HG03565 (cell line): Measurements from ENCODE around the gene ACSBG1.

Experiments used
- ATAC-seq: cut with Tn5 transposase; IDR thresholded peaks from one replicate; pipeline ENCODE4 v1.9.1; 2021; ENCODE audit warnings: mild to moderate bottlenecking, moderate library complexity; ENCODE audit not compliant: unreplicated experiment

The ACSBG1 gene, protein sequence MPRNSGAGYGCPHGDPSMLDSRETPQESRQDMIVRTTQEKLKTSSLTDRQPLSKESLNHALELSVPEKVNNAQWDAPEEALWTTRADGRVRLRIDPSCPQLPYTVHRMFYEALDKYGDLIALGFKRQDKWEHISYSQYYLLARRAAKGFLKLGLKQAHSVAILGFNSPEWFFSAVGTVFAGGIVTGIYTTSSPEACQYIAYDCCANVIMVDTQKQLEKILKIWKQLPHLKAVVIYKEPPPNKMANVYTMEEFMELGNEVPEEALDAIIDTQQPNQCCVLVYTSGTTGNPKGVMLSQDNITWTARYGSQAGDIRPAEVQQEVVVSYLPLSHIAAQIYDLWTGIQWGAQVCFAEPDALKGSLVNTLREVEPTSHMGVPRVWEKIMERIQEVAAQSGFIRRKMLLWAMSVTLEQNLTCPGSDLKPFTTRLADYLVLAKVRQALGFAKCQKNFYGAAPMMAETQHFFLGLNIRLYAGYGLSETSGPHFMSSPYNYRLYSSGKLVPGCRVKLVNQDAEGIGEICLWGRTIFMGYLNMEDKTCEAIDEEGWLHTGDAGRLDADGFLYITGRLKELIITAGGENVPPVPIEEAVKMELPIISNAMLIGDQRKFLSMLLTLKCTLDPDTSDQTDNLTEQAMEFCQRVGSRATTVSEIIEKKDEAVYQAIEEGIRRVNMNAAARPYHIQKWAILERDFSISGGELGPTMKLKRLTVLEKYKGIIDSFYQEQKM

DNA sequence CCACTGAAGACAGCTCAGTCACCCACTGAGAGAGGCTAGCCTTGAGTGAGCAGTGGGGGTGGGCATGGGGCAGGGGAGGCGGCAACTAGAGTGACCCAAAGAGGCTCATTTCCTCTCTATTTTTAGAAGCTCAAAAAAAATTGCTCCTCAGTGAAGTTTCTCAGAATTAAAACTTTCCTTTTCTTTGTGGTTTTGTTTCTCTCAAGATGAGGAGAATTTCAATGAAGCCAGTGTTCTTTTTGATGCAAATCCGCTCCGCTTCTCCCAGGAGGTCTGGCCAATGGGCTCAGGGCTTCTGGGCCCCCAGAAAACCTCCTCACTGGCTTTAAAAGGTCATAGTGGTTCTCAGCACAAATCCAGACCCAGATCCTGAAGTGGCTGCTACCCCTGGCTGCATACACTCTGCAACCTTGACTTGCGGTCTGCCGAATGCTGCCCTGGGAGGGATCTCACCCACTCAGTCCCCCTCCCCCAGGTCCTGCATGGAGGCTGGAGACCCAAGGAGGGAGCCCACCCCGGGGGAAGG lies at the start of gene ACSBG1:
ACSBG1 (minus strand) TSS at position 51 of the 526 bp plus-strand sequence. CDS start 64 bp downstream, outside the sequence.
- ATAC-seq: no peak

DNA sequence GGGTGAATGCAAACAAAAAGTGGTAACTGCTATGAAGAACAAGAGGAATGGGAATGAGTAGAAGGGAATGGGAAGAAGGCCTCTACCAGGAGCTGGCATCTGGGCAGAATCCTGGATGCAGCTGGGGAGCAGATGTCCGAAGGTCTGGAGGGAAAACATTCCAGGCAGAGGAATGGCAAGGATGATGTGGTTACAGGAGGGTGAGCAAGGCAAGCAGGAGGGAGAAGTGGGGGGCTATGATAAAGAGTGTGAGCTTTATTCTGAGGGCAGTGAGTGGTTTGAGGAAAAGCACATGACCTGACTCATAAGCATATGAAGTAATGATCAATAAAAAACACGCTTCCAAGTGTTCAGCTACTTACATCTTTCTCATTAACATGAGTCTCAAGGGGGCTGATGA lies 48.0 kb upstream of the ACSBG1 start:
- ATAC-seq: no peak

DNA sequence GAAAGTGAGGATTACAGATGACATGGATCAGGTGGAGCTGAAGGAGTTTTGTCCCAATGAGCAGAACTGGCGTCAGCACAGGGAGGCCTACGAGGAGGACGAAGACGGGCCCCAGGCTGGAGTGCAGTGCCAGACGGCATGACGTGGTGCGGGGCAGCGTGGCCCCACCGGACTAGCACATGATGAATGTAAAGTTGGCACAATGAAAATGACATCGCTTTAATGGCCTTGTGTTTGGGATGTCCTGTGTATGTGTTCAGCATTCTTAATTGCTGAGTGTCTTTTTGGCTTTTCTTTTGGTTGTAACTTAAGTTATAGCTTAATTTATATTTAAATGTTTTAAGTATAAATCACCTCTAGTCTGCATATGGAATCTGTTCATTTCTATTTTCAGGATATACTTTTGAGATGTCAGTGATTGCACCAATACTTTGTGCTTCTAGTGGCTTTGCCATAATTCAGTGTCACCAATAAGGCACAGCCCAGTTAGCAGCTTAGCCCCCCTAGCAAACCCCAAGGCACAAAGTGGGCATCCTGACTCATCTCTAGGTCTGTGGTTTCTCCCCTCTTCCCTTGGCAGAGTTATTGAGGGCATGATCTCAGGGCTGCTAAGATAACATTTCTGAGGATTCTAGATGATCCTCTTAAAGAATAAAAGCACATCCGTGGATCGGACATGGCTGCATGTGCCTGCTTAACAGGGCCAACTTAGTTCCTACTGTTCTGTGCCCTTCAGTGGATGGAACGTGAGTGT lies 46.1 kb upstream of the ACSBG1 start:
- ATAC-seq: no peak

DNA sequence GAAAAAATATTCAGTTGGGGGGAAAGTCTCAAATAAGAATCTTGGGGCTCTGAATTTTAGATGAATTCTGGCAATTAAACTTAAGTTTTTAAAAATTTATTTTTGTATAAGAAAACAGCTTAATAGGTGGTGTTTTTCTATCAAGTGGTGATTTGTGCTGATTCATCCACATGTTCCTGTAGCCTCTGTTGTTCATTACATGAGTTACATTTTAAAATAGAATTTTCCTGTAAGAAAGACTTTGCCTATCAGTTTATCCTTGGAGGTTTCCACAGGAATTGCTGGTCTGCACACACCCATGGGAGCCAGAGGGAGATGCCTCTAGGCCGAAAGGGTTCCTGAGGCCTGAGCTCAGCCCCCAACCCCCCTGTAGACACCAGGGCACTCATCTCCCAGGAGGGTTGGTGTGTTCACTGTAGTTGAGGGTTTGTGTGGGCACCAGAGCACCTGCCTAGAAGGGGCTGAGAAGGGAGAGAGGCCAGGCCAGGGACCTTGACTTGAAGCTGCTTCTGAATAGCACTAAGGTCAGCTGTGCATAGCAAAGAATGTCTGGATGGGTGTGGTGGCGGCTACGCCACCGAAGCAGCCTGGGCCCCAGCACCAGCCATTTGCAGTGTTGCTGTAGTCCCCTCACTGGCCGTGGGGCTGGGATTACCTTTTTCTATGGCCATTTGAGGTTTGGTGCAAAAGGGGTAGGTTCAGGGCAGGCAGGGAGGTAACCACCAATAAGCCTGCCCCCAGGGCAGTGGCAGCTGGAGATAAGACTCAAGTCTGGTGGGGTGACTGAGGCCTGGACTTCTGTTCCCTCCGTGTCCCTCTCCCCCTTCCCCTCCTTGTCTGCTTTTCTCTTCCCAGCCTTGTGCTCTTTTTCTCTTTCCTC lies 41.9 kb upstream of the ACSBG1 start:
- no peak for ATAC-seq

DNA sequence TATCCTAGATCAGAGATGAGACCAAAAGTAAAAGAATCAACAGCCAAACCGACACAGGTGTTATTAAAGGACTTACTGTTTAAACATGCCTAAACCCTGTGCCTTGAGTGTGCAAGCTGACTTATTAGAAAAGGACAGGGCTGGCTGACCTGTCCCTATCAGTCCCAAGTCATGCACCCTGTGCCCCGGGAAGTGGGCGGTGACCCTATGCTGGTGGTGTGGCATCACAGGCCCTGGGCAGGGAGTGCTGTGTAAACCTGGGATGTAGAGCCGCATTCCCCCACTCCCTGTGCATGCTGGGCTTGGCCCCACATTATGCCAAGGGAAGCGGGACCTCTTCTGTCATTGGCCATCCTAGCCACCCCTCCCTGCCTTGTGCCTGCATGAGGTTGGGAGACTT lies 40.6 kb upstream of the ACSBG1 start:
- no peak for ATAC-seq

DNA sequence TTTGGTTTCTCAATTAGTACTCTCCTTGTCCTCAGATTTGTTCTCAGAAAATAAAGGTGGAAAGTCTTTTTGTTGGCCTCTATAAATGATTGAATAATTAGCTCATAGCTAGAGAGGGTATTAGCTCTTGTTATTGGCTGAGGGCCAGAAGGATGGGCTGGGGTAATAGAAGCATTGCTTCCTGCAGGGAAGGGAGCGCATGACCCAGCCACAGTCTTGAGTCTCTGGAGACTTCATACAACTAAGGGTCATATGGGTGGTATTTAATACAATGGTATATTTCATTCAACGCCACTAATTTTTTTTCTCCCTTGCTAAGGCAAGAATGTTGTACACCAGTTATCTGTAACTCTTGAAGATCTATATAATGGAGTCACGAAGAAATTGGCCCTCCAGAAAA lies 38.4 kb upstream of the ACSBG1 start:
- no peak for ATAC-seq

DNA sequence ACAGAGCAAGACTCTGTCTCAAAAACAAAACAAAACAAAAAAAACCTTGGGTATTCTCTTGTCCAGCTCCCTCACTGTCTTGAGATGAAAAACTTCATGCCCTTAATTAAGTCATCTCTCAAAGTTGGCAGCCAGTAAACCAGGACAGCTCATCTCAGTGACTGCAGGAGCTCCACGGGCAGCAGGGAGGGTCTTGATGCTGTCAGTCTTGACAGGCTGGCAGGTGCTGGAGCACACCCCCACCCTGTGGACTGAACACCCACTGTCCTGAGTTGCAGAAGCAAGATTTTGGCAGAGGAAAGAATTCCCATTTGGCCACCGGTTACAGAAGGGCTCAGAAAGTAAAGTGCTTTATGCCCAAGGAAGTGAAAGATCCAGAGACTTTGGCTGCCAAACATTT lies 38.0 kb upstream of the ACSBG1 start:
- no peak for ATAC-seq

DNA sequence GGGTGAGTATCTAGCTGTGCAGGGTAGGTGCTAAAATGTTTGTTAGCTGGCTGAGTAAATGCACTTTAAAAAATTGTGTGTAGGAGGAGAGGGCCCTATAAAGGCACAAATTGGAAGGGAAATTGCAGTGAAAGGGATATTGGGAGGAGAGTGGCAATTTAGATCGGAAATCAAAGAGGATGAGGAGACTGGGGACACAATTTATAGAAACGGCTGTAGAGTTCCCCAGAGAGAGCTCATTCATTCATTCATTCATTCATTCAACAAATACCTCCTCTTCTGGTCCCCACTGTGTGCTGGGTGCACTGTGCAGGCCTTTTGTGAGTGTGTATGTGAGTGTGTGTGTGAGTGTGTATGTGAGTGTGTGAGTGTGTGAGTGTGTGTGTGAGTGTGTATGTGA lies 32.4 kb upstream of the ACSBG1 start:
- ATAC-seq: no peak

DNA sequence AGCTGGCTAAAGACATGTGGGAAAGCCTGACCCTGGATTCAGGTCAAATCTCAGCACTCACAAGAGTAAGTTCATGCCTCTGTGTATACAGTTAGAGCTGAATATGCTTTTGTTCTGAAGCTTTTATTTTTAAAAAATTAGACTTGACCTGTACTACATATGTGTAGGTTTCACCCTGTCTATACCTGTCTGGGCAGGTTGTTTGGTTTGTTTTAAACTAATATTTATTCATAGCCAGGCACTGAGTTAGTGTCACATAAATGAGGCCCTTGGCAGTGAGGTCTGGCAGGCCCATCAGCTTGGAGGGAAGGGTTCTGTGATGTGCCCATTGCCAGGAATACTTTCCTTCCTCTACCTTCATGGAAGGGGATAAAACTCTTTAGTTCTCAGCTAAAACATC lies 31.9 kb upstream of the ACSBG1 start:
- ATAC-seq: no peak

DNA sequence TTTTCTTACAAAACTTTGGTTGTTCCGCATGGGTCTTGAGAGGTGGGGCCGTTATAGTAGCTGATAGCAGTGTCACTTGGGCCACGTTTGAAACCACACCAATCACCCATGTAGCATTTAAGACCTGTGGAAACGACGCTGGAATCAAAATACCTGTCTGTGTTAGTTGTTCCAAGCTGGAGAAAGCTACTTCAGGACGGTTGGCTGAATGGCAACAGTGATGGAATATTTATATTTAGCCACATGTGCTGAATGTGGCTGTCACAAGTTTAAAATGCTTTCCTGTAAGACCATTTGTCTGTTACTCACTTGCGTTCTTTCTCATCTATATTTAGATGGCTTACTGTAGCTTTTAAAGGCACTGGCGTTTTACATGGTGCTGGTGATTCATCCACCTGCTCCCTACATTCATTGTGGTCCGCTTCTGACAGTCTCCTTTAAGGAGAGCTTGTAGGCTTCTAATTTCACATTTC lies 31.4 kb upstream of the ACSBG1 start:
- ATAC-seq: no peak

DNA sequence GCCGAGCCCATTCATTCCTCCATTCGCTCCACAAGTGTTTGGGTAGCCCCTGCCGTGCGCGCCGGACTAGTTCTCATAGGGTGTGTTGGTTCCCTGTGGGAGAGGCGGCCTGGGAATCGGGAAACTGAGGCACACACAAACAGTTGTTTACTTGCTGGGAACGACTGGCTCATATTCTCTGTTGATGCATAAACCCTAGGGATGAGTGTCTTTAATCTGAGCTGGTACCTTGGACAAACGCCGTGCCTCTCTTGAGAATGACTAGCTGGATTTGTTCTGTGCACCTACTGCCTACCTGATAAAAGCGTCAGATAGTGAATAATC lies 30.7 kb upstream of the ACSBG1 start:
- no peak for ATAC-seq

DNA sequence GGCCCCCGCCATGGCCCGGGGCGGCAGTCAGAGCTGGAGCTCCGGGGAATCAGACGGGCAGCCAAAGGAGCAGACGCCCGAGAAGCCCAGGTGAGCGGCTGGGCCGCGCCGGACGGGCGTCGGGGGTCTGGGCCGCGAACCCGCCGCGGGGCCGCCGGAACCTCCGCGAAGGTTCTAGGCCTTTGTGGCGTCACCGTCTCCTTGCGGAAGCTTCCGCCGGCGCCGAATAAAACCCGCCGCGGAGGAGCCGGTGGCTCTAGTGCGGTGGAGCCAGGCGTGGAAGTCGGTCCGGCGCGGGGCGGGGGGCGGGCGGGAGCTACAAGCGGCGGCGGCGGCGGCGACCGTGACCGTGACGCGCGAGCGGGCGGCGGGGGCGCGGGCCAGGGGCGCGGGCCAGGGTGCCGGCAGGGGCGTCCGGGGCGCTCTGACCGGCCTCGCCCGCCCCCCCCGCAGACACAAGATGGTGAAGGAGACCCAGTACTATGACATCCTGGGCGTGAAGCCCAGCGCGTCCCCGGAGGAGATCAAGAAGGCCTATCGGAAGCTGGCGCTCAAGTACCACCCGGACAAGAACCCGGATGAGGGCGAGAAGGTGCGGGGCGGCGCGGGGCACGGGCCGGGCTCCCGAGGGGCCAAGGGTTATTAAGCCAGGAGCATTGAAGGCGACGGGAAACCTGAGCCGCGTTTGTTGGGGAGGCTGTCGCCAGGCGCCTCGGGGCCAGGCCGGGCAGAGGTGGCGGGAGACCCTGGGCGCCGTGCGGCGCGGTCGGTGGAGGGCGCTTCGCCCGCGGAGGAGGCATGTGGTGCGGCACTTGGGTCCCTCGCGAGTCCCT lies 30.2 kb upstream of the ACSBG1 start, which contains the start of gene DNAJA4:
DNAJA4 (plus strand) TSS at position 259 of the 833 bp plus-strand sequence; CDS start at position 461, 202 bp downstream.
- no peak for ATAC-seq

DNA sequence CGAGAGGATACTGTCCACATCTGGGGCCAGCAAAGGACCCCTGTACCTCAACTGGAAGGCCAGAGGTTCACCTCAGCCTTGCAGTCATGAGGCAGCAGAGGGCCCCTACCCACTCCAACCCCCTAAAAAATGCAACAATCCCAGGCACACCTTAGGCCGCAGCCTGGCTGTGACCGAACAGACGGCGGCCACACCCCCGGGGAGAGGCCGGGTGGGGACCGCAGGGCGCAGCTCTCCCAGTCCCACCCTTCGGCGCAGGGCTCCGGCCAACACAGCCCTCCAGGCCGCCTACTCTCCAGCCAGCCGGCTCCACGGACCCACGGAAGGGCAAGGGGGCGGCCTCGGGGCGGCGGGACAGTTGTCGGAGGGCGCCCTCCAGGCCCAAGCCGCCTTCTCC lies 29.5 kb upstream of the ACSBG1 start:
- no peak for ATAC-seq

DNA sequence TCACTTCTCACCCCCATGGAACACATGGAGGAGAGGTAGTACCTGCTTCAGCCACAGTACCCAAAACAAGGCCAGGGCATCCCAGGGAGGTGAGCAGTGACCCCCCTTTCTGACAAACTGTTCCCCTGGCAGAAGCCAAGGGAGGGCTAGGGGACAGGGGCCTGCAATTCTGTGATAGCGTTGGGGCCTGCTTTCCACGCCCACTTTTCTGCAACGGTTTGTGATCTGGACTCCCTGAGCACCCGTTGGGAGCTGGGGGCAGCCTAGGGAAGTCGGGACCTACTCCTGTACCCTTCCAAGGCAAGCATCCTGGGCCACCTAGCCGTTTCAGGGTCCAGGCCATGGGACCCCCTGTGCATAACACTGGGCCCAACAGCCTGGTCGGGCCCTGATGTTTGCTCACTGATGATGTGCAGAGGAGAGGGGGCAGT lies 29.0 kb upstream of the ACSBG1 start:
- ATAC-seq: no peak

DNA sequence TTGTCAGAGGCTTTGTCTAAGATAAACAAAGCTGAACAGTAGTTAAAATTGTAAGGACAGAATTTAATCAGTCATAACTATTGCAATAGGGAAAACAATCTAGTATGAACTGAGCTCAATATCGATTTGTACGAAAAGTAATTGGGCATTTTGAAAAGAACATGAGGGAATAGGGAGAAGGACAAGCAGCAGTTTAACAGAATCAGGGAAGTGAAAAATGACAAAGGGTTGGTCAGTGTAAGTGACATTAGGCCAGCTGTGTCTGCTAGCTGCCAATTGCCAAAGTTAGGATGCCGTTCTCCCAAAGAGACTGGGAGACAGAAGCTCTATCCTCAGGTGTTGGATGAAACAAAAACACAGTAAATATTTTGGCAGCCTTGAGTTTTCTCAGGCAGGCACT lies 26.7 kb upstream of the ACSBG1 start:
- no peak for ATAC-seq

DNA sequence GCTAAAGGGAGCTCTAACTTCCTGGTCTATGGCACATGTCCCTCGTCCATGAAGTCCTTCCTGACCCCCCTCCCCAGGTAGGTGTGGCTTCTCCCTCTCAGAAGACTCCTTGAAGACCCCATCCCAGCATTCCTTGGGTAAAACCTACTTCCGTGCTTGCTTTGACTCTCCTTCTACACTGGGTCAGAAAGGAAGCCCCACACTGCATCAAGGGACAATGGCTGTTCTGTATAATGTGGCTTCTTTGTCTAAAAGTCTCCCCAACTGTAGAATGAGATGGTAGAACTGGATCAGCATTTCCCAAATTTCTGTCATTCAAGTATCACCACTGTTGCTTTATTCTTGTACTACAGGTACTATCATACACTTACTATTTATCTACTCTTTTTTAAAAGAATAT lies 26.1 kb upstream of the ACSBG1 start:
- ATAC-seq: no peak

DNA sequence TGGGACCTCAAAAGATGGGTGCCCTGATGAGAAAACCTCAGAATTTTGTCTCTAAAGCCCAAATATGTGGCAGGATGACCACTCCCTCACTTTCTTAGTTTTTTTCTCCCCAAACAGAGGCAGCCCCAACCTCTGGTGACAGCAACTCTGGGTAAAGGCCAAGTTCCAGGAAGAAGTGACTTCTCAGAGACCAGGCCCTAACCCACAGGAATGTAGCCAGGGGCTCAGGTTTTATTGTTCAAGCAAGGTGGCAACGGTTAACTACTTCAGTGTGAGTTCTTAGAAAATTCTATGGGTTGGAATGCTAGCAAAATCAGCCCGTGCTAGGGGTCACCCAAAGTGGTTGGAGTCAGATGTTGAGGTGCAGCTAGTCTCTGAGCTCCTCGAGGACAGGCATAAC lies 24.9 kb upstream of the ACSBG1 start:
- ATAC-seq: no peak

DNA sequence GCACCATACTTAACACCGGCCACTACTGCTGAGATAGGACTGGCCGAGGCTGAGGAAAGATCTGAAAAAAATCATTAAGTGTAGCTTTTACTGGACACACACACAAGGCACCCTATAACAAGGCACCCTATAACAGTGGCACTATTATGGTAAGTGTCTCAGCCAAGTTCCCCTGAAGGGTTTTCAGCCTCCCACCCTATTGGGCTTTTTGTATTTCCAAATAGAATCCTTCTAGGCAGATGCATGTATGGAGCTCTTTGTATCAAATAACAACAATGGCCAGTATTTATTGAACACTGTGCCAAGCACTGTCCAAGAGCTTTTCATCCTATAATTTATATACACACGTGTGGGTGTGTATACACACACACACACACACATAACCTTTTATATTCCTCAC lies 23.3 kb upstream of the ACSBG1 start:
- ATAC-seq: no peak

DNA sequence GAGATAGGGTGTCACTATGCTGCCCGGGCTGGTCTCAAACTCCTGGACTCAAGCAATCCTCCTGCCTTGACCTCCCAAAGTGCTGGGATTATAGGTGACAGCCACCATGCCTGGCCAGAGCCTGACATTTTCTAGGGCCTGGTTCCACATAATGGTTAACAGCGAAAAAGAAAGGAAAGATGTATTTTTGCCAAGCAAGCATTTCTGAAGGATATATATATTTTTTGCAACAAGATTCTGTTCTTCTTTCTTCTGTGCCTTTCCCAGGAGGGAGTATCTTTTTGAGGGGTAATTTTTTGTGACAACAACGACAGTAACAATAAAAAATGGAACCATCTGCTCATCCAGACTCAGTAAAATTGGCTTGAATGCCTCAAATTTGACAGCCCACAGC lies 21.7 kb upstream of the ACSBG1 start:
- no peak for ATAC-seq
